22Rv1 (cell line): ENCODE results near the gene TRIP10.

Experiments
- CTCF ChIP-seq: fragments of 450-650 bp; IDR thresholded peaks from 2 replicates; pipeline ENCODE4 v1.5.1; 2017; ENCODE audit warnings: mild to moderate bottlenecking
- ZFX ChIP-seq: fragments of 450-650 bp; IDR thresholded peaks from 2 replicates; pipeline ENCODE4 v1.6.1; 2017; ENCODE audit warnings: antibody characterized with exemption, borderline replicate concordance

GRCh38 chr19:6707011-6707657, 32.3 kb upstream of the TRIP10 start:
- TF ChIP-seq CTCF (no peak), ZFX (no peak)
